IMR-90 (cell line): ENCODE measurements around the gene AFAP1L2. TPM values are rescaled to one million over a fixed set of nuclear protein-coding genes. Genes with fewer than 3 reads are reported as not detected.

Experiments used
- ATAC-seq: fragments of 200-7000 bp; cut with Tn5 transposase; 2 replicates; pipeline ENCODE4 v1.9.1; 2020; ENCODE audit warnings: low read depth, mild to moderate bottlenecking, moderate library complexity
- BruUV-seq: library from RNA; stranded (reverse); fragments of 400-500 nt; replicated peaks from 2 replicates; lab custom pipeline; 2021; lab: Mats Ljungman, UMichigan
- CTCF ChIA-PET: fragments of 300-600 bp; formaldehyde crosslinking; extraction: SDS; loops from one replicate; lab custom pipeline; 2021; ENCODE audit warnings: antibody characterized with exemption; lab: Yijun Ruan, JAX
- POLR2A ChIA-PET: fragments of 300-600 bp; sonication (Branson Sonifier 250); formaldehyde crosslinking; loops from one replicate; lab custom pipeline; 2022; ENCODE audit warnings: antibody characterized with exemption; ENCODE audit not compliant: unreplicated experiment; lab: Charles Lee
- DNase-seq: peaks from one replicate; pipeline ENCODE4 v3.0.0; 2013
- H2AFZ ChIP-seq: replicated peaks from 2 replicates; pipeline ENCODE3; 2013; ENCODE audit warnings: low read length, mild to moderate bottlenecking; ENCODE audit not compliant: poor library complexity
- H2AK5ac ChIP-seq: 2 replicates; pipeline ENCODE4 v1.6.1; 2013; ENCODE audit warnings: low read depth, low read length, inconsistent platforms
- H2AK9ac ChIP-seq: replicated peaks from 2 replicates; pipeline ENCODE3; 2013; ENCODE audit warnings: mild to moderate bottlenecking, low read depth, low read length, moderate library complexity; ENCODE audit not compliant: poor library complexity
- H2BK120ac ChIP-seq: 2 replicates; pipeline ENCODE4 v1.6.1; 2013; ENCODE audit warnings: low read depth, low read length, inconsistent platforms
- H2BK15ac ChIP-seq: 3 replicates; pipeline ENCODE4 v1.6.1; 2013; ENCODE audit warnings: low read depth, low read length, inconsistent platforms
- H2BK20ac ChIP-seq: 2 replicates; pipeline ENCODE4 v1.6.1; 2013; ENCODE audit warnings: low read depth, mild to moderate bottlenecking, inconsistent platforms, low read length, moderate library complexity
- H2BK5ac ChIP-seq: 2 replicates; pipeline ENCODE4 v1.6.1; 2013; ENCODE audit warnings: mild to moderate bottlenecking, low read depth, low read length, inconsistent platforms; ENCODE audit not compliant: poor library complexity, severe bottlenecking
- H3K14ac ChIP-seq: replicated peaks from 2 replicates; pipeline ENCODE4 v1.6.1; 2013; ENCODE audit warnings: low read depth, low read length, inconsistent platforms
- H3K18ac ChIP-seq: 2 replicates; pipeline ENCODE4 v1.6.1; 2013; ENCODE audit warnings: low read depth, low read length, control low read depth
- H3K23ac ChIP-seq: 2 replicates; pipeline ENCODE4 v1.6.1; 2013; ENCODE audit warnings: low read depth, low read length, inconsistent platforms
- H3K27ac ChIP-seq: 2 replicates; pipeline ENCODE4 v1.5.1; 2013; ENCODE audit warnings: mild to moderate bottlenecking, control low read depth, low read length; ENCODE audit not compliant: insufficient read depth
- H3K27me3 ChIP-seq: 2 replicates; pipeline ENCODE4 v1.6.1; 2013; ENCODE audit warnings: low read length; ENCODE audit not compliant: control insufficient read depth, insufficient read depth
- H3K36me3 ChIP-seq: 2 replicates; pipeline ENCODE4 v1.6.1; 2013; ENCODE audit warnings: low read length, mixed read lengths; ENCODE audit not compliant: control insufficient read depth, insufficient read depth
- H3K4ac ChIP-seq: 2 replicates; pipeline ENCODE4 v1.6.1; 2013; ENCODE audit warnings: low read depth, low read length, inconsistent platforms
- H3K4me1 ChIP-seq: 2 replicates; pipeline ENCODE4 v1.6.1; 2013; ENCODE audit warnings: low read length, mixed read lengths; ENCODE audit not compliant: control insufficient read depth, insufficient read depth
- H3K4me2 ChIP-seq: 2 replicates; pipeline ENCODE4 v1.6.1; 2013; ENCODE audit warnings: low read depth, mild to moderate bottlenecking, control low read depth, low read length, moderate library complexity
- H3K4me3 ChIP-seq: 2 replicates; pipeline ENCODE4 v1.5.1; 2013; ENCODE audit warnings: low read depth, mild to moderate bottlenecking, control low read depth, low read length, moderate library complexity; ENCODE audit not compliant: insufficient read depth
- H3K56ac ChIP-seq: 2 replicates; pipeline ENCODE4 v1.6.1; 2013; ENCODE audit warnings: low read length, inconsistent platforms; ENCODE audit not compliant: insufficient read depth; ENCODE audit errors: extremely low read depth
- H3K79me1 ChIP-seq, 2 experiments: 2 replicates each; pipeline ENCODE4 v1.6.1; 2013; ENCODE audit warnings: low read length in 2 of 2, inconsistent platforms in 1 of 2, low read depth in 1 of 2
- H3K9ac ChIP-seq: 2 replicates; pipeline ENCODE4 v1.6.1; 2013; ENCODE audit warnings: low read depth, low read length, control low read depth
- H3K9me1 ChIP-seq: 2 replicates; pipeline ENCODE4 v1.6.1; 2013; ENCODE audit warnings: low read length, inconsistent platforms; ENCODE audit not compliant: insufficient read depth
- H3K9me3 ChIP-seq: 2 replicates; pipeline ENCODE4 v1.6.1; 2013; ENCODE audit warnings: low read length; ENCODE audit not compliant: control insufficient read depth, insufficient read depth
- H4K20me1 ChIP-seq: 2 replicates; pipeline ENCODE4 v1.6.1; 2013; ENCODE audit warnings: low read length, inconsistent platforms; ENCODE audit not compliant: insufficient read depth
- H4K5ac ChIP-seq: 2 replicates; pipeline ENCODE4 v1.6.1; 2013; ENCODE audit warnings: mild to moderate bottlenecking, low read depth, low read length, control low read depth
- H4K8ac ChIP-seq, 2 experiments: 2 replicates each; pipeline ENCODE4 v1.6.1; 2013; ENCODE audit warnings: low read depth in 2 of 2, low read length in 2 of 2, control low read depth in 1 of 2, inconsistent platforms in 1 of 2
- H4K91ac ChIP-seq: 2 replicates; pipeline ENCODE4 v1.6.1; 2013; ENCODE audit warnings: low read depth, low read length, inconsistent platforms; ENCODE audit not compliant: insufficient read depth
- BHLHE40 ChIP-seq: fragments of 150-350 bp; IDR thresholded peaks from 2 replicates; pipeline ENCODE4 v1.6.1; 2016; ENCODE audit warnings: mild to moderate bottlenecking, low read depth, low read length
- CEBPB ChIP-seq: IDR thresholded peaks from 2 replicates; pipeline ENCODE4 v1.6.1; 2012; ENCODE audit warnings: low read depth, low read length, improper control_type of control experiment
- CHD1 ChIP-seq: IDR thresholded peaks from 2 replicates; pipeline ENCODE4 v1.6.1; 2012; ENCODE audit warnings: low read depth, low read length, improper control_type of control experiment
- CTCF ChIP-seq: conservative IDR thresholded peaks from 2 replicates; pipeline ENCODE4 v1.5.1; 2012; ENCODE audit warnings: mild to moderate bottlenecking, low read depth, low read length, improper control_type of control experiment
- MAFK ChIP-seq: IDR thresholded peaks from 2 replicates; pipeline ENCODE4 v1.6.1; 2012; ENCODE audit warnings: low read depth, low read length, improper control_type of control experiment
- MXI1 ChIP-seq: IDR thresholded peaks from 2 replicates; pipeline ENCODE4 v1.6.1; 2012; ENCODE audit warnings: low read depth, mild to moderate bottlenecking, low read length, moderate library complexity, borderline replicate concordance
- NFE2L2 ChIP-seq: fragments of 150-350 bp; IDR thresholded peaks from 2 replicates; pipeline ENCODE4 v1.6.1; 2016; ENCODE audit warnings: low read depth, mild to moderate bottlenecking, low read length
- RAD21 ChIP-seq: IDR thresholded peaks from 2 replicates; pipeline ENCODE4 v1.6.1; 2012; ENCODE audit warnings: low read length, improper control_type of control experiment
- RCOR1 ChIP-seq: IDR thresholded peaks from 2 replicates; pipeline ENCODE4 v1.6.1; 2012; ENCODE audit warnings: mild to moderate bottlenecking, low read length, improper control_type of control experiment; ENCODE audit not compliant: insufficient replicate concordance
- WGBS, 2 experiments: methylation state at CpG; one replicate each; pipeline versions ENCODE4 v1.1.5 to v1.1.7; 2013; ENCODE audit warnings: missing lambda C conversion rate in 2 of 2; ENCODE audit not compliant: insufficient read length in 1 of 2; ENCODE audit errors: extremely low coverage in 2 of 2; 5-methylcytosine and 5-hydroxymethylcytosine counted together
- dilution Hi-C: fragments of 300-500 bp; cut with HindIII; formaldehyde crosslinking; loops from one replicate; pipeline ENCODE4 v1.14.3; 2018; ENCODE audit warnings: low sequenced_read_pairs; ENCODE audit not compliant: unreplicated experiment
- in situ Hi-C: fragments of 300-500 bp; cut with MboI; formaldehyde crosslinking; loops from 3 replicates; pipeline ENCODE4 v1.14.3; 2019; ENCODE audit warnings: low sequenced_read_pairs, inconsistent platforms, mixed read lengths
- intact Hi-C: fragments of 100-400 bp; cut with micrococcal nuclease; formaldehyde crosslinking; loops from 2 replicates; pipeline ENCODE4 v1.10.0; 2022
- polyA plus RNA-seq, 3 experiments: library from polyadenylated mRNA; depleted of rRNA; stranded (reverse); fragments of >200 nt; gene quantifications; 2 replicates each; pipeline ENCODE4 v1.2.3, GENCODE V29; 2012; ENCODE audit warnings: low replicate concordance in 1 of 3
- total RNA-seq: library from RNA; depleted of rRNA; stranded (reverse); fragments of >200 nt; gene quantifications from 2 replicates; pipeline ENCODE4 v1.2.3, GENCODE V29; 2012
- TF ChIP-seq, protein P1 (sequence below): fragments of 150-350 bp; IDR thresholded peaks from 2 replicates; pipeline ENCODE4 v1.6.1; 2016; ENCODE audit warnings: low read depth, mild to moderate bottlenecking, low read length, moderate library complexity, borderline replicate concordance

AFAP1L2 gene
- total and polyA plus RNA-seq, 2 of the 4 experiments (the other 2 are of a cell fraction) = under 0.01 to 0.10 TPM

DNA sequence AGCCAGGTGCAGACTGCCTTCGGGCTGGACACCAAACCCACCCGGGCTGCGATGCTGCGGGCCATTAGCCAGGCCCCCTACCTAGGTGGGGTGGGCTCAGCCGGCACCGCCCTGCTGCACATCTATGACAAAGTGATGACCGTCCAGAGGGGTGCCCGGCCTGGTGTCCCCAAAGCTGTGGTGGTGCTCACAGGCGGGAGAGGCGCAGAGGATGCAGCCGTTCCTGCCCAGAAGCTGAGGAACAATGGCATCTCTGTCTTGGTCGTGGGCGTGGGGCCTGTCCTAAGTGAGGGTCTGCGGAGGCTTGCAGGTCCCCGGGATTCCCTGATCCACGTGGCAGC is 115.2 kb downstream of the AFAP1L2 start:
- Histone ChIP-seq H3K79me1 (no peaks in the 10 kb centered on the region), H2AFZ (no peak overlapping the region), H4K8ac (no peak overlapping the region), H4K20me1 (no peaks in the 10 kb centered on the region; the same call in 1 of the 2 replicates), H2AK5ac (no peak overlapping the region), H3K18ac (no peak overlapping the region), H2BK5ac (no peak overlapping the region), H3K14ac (no peak overlapping the region), H3K9me1 (no peaks in the 10 kb centered on the region), H2AK9ac (no peak overlapping the region), H3K4me2 (no peak overlapping the region), H3K9me3 (no peaks in the 10 kb centered on the region), H2BK120ac (no peak overlapping the region), H3K23ac (no peak overlapping the region), H4K5ac (no peak overlapping the region), H3K27me3 (peaks cover 18% of the 10 kb centered on the region), H3K4me1 (no peaks in the 10 kb centered on the region), H4K91ac (no peak overlapping the region), H2BK20ac (no peak overlapping the region), H3K56ac (no peak overlapping the region), H2BK15ac (no peak overlapping the region), H3K36me3 (no peaks in the 10 kb centered on the region), H3K4me3 (no peak overlapping the region), H3K27ac (no peak overlapping the region), H3K9ac (no peak overlapping the region), H3K4ac (no peak overlapping the region)
- 93% methylated on average over 8 of the region's 16 CpGs; no CpG with 5 or more reads in 1 of the 2 experiments for WGBS, 2 experiments
- no peak for DNase-seq
- ChIA-PET POLR2A (no interaction called here), CTCF (no interaction called here)
- no TSS peak for BruUV-seq
- dilution Hi-C loops = no loop called here
- in situ Hi-C loops = no loop called here
- ATAC-seq = no peak
- intact Hi-C loops = no loop called here
- TF ChIP-seq CHD1 = no peak
- no peak for TF ChIP-seq NFE2L2
- no peak for TF ChIP-seq BHLHE40
- TF ChIP-seq CEBPB = no peak
- TF ChIP-seq MXI1 = no peak
- TF ChIP-seq, protein P1, sequence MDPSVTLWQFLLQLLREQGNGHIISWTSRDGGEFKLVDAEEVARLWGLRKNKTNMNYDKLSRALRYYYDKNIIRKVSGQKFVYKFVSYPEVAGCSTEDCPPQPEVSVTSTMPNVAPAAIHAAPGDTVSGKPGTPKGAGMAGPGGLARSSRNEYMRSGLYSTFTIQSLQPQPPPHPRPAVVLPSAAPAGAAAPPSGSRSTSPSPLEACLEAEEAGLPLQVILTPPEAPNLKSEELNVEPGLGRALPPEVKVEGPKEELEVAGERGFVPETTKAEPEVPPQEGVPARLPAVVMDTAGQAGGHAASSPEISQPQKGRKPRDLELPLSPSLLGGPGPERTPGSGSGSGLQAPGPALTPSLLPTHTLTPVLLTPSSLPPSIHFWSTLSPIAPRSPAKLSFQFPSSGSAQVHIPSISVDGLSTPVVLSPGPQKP = no peak
- TF ChIP-seq CTCF = no peak
- no peak for TF ChIP-seq RCOR1
- TF ChIP-seq RAD21 = no peak
- TF ChIP-seq MAFK = no peak
